ENCODE data around the gene LDLRAP1.

- no peak for TF ChIP-seq POLR2A (IDR thresholded peaks at IDR 0.05; ENCODE audit: borderline replicate concordance, extremely low read depth, insufficient read depth, insufficient read length)
- no peak for TF ChIP-seq ZFX (IDR thresholded peaks at IDR 0.05)
- TF ChIP-seq EZH2 (IDR thresholded peaks at IDR 0.05): no peak
- TF ChIP-seq CTCF (IDR thresholded peaks at IDR 0.05 in 2 of 3, conservative IDR thresholded peaks at IDR 0.05 in 1 of 3; ENCODE audit: borderline replicate concordance in 1 of 3, insufficient read depth in 1 of 3, low read depth in 2 of 3, low read length in 2 of 3): no peak
These were observed 898 bp downstream of the LDLRAP1 start for GRCh38 chr1:25544243-25544764.

Data from HCT116 (cell line).